Putamen (tissue), 1 donor: ENCODE measurements around the gene DSCAML1.
"Not testable (repeated sequence)": the region's sequence is repeated elsewhere in the genome, so short reads cannot be mapped to it uniquely, and the experiment has no call there.

ENCODE experiments used
- DNase-seq: peaks from one replicate; pipeline ENCODE4 v3.0.0-alpha.2; 2016; ENCODE audit warnings: low spot score

Gene DSCAML1

GRCh38 chr11:117399100-117399840 is 397.7 kb downstream of the DSCAML1 start:
- DNase-seq, result not testable (repeated sequence)

GRCh38 chr11:117398618-117399017 is 398.4 kb downstream of the DSCAML1 start:
- DNase-seq, result not testable (repeated sequence)

GRCh38 chr11:117396970-117397369 is 400.0 kb downstream of the DSCAML1 start:
- no peak for DNase-seq

GRCh38 chr11:117395476-117395875 is 401.5 kb downstream of the DSCAML1 start:
- peak; percentile 13 for DNase-seq

GRCh38 chr11:117394221-117394925 is 402.6 kb downstream of the DSCAML1 start:
- no peak for DNase-seq

- no peak for DNase-seq
Measured at GRCh38 chr11:117392979-117393378, 404.0 kb downstream of the DSCAML1 start.

- no peak for DNase-seq
Measured at GRCh38 chr11:117392001-117392690, 404.9 kb downstream of the DSCAML1 start.

GRCh38 chr11:117391181-117391580 is 405.8 kb downstream of the DSCAML1 start:
- no peak for DNase-seq

- no peak for DNase-seq
Measured at GRCh38 chr11:117390743-117391142, 406.3 kb downstream of the DSCAML1 start.

GRCh38 chr11:117387992-117388755 is 408.8 kb downstream of the DSCAML1 start:
- DNase-seq, result no peak

GRCh38 chr11:117385906-117386305 is 411.1 kb downstream of the DSCAML1 start:
- DNase-seq, result no peak

- peak; percentile 47 for DNase-seq
Measured at GRCh38 chr11:117385471-117385870, 411.5 kb downstream of the DSCAML1 start.

- DNase-seq, result peak; percentile 25
Measured at GRCh38 chr11:117384045-117384444, 413.0 kb downstream of the DSCAML1 start.

- no peak for DNase-seq
Measured at GRCh38 chr11:117382746-117383145, 414.3 kb downstream of the DSCAML1 start.

- no peak for DNase-seq
Measured at GRCh38 chr11:117381481-117382387, 415.3 kb downstream of the DSCAML1 start.

GRCh38 chr11:117380676-117381075 is 416.3 kb downstream of the DSCAML1 start:
- no peak for DNase-seq

- DNase-seq, result no peak
Measured at GRCh38 chr11:117378976-117379865, 417.8 kb downstream of the DSCAML1 start.
